ENCODE data around the gene GTPBP2.

DNA sequence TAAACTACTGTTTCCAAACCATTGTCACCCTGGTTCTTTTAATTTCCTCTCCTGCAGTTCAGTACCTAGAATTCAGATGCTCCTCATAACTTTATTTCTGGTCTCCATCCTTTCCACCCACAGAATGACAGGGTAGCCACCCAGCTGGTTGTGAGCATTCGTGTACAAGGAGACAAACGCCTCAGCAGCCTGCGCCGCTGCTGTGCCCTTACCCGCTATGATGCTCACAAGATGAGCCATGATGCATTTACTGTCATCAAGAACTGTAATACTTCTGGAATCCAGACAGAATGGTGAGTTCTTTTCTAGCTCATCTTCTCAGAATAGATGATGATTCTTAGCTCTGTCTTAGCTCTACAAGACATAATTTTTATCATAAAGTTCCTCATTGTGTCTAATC, 18.6 kb downstream of the GTPBP2 start:
- no peak for TF ChIP-seq EZH2 (IDR thresholded peaks at IDR 0.05)
- TF ChIP-seq POLR2AphosphoS5 (IDR thresholded peaks at IDR 0.05; ENCODE audit: borderline replicate concordance, low read depth, low read length), result no peak

All from SK-N-MC (cell line).